GM19467 (cell line): Measurements from ENCODE around the gene ARHGAP32.
A peak's percentile ranks its signal among the peaks of the same experiment; 100 is the strongest.

Experiments used
- ATAC-seq: cut with Tn5 transposase; IDR thresholded peaks from one replicate; pipeline ENCODE4 v1.9.1; 2021; ENCODE audit warnings: mild to moderate bottlenecking, moderate library complexity; ENCODE audit not compliant: unreplicated experiment

Gene ARHGAP32

DNA sequence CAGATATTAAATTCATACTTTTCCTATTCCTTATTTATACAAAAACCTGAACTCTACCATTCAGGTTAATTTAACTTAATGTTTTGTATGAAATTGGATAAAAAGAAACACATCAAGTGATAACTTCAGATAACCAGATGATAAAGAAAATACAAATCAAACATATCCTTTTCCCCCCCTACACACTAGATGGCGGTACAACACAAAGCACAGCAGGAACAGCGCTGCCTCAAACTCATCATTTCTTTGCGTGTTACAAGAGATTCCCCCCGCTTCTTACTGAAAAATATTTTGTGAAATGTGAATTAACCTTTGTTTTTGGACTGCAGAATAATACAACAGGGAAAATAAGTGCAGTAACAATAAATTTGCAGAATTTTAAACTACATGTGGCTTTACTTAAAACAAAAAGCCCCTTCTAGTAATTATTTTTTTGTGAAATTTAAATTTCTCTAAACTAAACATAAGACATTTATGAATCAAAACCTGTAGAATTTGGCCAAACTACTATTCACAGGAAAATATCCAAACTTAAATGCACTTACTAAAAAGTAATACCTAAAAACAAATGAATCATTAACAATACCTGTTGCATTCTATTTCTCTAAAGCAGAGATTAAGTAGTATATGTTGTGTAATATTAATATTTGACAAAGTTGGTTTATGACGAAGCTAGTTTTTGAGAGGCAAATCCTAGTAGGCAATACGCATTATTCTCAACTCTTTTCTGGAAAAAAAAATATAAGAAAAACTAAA, 74.4 kb downstream of the ARHGAP32 start:
- peak; percentile 75 for ATAC-seq

DNA sequence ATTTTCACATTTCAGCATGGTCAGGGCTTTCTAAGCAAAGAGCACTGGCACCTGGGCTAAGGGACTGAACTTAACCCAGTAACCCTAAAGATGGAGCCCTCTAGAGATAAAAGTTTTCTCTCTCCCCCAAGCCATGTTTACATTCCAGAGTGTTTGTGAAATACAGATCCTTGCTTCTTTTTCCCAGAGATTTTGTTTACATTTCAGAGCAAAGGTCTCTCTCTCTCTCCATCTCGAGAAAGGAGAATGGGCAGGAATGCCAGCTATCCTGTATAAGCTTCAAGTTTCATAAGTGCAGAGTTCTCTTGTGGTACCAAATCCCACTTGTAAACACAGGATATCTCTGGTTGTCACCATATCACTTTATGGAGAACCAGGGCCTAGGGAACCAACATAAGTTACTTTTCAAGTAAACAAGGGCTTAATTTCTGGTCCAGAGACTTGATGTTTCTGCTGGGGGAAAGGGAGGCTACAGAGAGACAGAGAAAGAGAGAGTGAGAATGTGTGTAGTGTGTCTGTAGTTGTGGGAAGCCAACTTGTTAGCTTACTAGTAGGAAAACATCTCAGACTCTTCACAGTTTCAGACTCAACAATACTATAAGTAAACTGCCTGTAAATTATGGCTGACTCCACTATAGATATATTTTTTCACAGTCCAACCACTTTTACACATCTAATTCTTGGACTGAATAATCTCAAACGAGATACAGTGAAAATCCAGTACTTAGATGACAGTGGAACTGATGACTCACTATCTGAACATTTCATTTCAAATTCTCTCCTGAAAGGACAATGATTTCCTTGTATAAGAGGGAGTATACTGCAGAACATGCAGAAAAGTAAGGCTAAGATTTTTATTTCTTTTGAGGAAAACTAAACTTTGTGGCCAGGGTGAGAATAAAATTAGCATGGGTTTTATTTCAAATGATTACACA, 76.2 kb downstream of the ARHGAP32 start:
- no peak for ATAC-seq

DNA sequence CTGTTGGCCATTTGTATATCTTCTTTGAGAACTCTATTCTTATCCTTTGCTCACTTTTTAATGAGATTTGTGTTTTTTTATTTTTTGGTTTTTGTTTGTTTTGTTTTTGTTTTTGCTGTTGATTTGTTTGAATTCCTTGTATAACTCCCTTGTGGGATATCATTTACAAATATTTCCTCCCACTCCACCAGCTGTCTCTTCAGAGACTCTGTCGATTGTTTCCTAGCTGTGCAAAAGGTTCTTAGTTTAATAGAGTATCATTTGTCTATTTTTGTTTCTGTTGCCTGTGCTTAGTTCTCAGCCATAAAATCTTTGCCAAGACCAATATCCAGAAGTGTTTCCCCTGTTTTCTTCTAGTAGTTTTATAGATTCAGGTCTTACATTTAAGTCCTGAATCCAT, 82.4 kb downstream of the ARHGAP32 start:
- ATAC-seq = no peak

DNA sequence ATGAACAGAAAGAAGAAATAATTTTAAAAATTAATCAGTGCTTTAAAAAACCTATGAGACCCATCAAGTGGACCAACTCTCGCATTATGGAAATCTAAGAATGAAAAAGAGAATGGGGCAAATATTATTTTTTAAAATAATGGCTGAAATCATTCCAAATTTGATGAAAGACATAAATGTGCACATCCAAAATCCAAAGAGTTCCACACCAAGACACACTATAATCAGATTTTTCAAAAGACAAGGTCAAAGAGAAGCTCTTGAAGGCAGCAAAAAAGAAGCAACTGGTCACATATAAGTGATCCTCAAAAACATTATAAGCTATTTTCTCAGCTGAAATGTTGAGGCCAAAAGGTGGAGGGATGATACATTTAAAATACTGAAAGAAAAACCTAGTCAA, 85.3 kb downstream of the ARHGAP32 start:
- ATAC-seq = no peak

DNA sequence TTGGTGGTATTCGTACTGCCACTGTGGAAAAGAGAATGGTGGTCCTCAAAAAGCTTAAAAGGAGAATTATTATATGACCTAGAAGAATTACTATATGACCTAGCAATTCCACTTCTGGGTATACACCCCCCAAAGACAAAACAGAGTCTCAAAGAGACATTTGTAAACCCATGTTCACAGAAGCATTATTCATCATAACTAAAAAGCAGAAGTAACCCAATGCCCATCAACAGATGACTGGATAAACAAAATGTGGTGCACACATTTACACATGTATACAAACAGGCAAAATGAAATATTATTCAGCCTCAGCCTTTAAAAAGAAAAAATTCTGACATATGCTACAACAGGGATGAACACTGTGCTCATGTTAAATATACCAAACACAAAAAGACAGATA, 89.4 kb downstream of the ARHGAP32 start:
- no peak for ATAC-seq

DNA sequence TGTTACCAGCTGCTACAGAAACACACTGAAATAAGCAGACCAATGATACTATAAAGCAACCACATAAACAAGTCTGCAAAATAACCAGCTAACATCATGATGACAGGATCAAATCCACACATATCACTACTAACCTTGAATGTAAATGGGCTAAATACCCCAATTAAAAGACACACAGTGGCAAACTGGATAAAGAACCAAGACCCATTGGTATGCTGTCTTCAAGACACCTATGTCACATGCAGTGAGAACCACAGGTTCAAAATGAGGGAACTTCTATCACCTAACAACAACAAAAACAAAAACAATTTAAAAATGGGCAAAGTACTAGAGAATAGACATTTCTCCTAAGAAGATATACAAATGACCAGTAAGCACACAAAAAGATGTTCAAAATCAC, 89.9 kb downstream of the ARHGAP32 start:
- no peak for ATAC-seq

DNA sequence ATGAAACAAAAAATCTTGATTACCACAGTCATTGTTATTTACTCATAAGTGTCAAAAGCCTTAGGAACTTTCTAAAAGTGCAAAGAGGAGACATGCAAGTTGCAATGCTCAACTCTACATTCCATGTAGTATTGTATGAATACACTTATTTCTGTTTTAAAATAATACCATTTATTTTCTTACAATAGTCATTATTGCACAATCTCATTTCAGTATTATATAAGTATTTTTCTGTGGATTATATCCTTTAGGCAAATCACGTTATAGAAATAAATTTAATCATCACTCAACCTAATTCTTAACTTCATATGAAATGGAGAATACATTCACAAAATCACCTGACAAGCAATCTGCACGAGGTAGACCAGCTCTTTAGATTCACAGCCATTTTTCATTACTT, 98.8 kb downstream of the ARHGAP32 start:
- no peak for ATAC-seq

DNA sequence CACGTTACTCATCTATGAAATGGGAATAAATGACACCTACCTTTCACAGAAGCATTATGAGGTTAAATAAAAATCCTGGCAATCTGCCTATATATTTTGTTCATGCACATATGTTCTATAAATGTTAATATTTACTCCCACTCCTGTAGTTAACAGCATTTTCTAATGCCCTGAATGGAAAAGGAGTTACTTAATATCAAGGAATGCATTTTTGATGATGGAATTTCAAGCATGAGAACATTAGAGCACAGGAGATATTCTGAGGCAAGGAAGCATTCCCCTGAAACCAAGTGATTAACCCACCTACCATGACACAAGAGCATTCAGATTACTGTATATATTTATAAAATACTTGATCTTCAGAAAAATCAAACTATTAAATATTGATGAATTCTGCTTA, 102.1 kb downstream of the ARHGAP32 start:
- ATAC-seq = no peak

DNA sequence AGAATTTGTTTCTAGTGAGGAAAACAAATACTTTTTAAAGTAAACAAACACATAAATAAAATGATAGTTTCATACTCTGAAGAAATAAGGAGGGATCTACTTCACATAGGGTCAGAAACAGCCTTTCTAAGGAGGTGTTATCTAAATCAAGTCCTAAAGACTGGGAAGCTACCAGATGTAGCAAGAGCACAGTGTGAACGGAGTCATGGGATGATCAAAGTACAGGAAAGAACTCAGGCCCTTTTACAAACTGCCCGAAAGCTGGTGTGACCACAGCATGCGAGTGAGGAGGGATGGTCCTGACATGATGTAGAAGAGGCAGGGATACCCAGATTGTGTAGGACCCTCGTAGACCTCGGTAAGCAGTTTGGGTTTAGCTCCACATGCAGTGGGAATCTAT, 102.8 kb downstream of the ARHGAP32 start:
- ATAC-seq = no peak

DNA sequence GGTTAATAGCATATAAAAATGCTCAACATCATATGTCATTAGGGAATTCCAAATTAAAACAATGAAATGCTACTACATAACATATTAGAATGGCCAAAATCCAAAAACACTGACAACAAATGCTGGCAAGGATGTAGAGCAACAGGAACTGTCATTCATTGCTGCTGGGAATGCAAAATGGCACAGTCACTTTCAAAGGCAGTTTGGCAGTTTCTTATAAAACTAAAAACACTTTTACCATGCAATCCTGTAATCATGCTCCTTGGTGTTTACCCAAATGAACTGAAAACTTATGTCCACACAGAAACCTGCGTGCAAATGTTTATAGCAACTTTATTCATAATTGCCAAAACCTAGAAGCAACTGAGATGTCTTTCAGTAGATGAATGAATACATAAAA, 105.1 kb downstream of the ARHGAP32 start:
- no peak for ATAC-seq

DNA sequence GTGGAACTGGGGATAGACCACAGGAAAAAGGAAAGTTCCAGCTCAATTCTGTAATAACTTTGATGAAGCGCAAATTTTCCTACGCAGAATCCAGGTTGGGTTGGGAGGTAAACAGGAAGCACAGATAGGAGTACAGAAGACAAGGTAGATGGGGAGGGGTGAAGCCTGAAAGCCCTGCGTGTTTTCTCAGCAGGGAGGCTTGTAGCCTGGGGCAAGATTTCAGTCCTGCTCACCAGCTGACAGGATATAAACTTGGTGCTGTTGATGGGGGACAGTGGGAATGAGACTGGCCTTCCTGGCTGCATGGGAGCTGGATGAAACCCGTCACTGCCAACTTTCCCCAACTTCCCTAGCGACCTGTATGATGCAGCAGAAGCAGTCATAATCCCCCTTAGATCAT, 114.9 kb downstream of the ARHGAP32 start:
- no peak for ATAC-seq

DNA sequence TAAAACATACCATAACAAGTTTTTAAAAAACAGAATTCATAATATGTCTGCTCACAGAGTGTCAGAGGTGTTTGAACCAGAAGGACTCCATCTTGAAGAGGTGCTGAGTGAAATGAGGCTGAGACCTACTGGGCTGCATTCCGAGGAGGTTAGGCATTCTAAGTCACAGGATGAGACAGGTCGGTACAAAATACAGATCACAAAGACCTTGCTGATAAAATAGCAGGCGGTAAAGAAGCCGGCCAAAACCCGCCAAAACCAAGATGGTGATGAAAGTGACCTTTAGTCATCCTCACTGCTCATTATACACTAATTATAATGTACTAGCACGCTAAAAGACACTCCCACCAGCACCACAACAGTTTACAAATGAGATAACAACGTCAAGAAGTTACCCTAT, 116.4 kb downstream of the ARHGAP32 start:
- no peak for ATAC-seq

DNA sequence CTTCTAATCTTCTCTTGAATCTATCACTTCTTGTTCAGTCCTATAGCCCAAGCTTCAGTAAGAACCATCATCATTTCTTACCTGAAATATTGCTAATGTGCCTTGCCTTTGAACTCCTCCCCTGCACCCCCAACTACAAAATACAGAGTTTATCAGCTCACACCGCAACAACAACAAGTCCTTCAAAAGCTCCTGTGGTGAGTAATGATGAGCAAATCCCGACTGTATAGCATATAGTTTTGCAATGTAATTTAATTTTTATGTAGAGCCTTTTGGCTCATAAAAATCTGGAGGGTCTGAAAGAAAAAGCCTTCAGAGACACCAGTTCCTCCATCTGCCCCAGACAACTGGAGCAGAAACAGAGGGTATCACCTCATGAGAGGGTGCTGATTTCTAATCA, 124.7 kb downstream of the ARHGAP32 start:
- no peak for ATAC-seq

DNA sequence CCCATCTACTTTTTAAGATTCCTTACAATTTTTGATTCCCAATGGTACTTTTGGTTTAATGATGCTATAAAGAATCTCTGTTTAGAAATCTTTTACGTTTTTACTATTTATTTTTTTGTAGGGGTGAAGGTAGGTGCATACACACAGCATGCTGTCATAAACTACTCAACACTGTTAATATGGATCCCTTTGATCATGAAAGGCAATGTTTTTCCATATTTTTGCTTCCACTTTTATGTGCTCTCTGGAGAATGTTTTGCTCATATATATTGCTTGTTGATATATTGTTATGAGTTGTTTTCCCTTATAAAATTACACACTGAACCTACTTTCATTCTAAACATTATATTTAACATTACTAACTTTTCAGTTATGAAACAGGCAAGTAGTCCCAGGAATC, 125.9 kb downstream of the ARHGAP32 start:
- no peak for ATAC-seq

DNA sequence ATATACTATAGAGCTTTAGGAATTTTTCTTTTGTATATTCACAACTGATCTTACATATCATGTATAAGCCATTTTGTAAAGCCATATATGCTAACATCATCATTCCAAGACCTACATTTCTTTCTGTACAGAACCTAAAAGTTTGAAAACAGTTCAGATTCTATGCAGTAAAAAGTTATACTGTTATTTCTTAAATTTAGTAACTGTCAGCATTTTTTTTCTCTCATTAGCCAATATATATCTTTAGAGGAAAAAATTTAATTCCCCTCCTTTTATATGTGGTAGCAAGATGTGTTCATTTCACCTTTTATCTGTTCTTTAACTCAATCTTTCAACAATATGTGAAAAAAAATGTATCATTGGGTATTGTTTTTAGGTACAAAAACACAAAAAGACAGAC, 129.0 kb downstream of the ARHGAP32 start:
- no peak for ATAC-seq

DNA sequence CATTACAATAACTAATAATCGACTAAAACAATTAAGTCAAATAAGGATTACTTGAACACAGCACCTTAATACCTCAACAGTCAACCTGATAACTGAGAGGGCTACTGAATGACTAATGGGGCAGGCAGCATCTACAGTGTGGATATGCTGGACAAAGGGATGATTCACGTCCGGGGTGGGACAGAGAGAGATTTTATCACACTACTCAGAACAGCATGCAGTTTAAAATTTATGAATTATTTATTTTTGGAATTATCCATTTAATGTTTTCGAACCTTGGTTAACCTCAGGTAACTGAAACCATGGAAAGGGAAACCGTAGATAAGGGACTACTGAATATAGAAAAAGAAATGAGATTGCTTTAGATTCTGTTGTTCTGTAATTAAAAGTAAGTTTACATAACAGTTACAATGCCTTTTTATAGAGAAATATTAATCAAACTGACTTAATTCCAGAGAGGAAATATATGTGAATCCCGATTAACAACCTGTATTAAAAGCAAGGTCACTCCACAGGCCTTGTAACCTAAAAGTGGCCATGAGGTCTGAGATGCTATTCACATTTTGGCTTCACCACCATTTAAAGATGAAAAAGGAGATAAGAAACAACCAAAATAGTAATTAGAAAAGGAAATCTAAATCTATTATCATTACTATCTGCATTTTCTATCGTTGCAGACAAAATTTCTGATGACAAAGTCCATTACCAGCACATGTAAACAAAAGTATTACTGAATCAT, 130.5 kb downstream of the ARHGAP32 start:
- no peak for ATAC-seq

DNA sequence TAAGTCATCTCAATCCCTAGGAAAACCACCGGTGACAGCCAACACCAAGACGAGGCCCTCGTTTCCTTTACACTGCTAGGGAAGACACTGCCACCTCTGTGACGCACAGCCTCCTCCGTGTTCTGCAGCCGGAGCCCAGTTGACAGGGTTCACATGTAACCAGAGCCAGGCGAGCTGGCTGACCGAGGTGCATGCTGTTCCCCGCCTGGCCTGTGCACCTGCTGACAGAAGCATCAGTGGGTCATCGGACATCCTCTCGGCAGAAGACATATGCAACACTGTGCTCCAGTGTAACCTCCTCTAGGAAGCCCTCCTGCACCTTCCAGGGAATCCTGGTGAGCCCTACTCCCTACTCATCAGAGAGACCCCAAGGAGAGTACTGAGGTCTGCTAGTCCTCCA, 135.2 kb downstream of the ARHGAP32 start:
- ATAC-seq = no peak

DNA sequence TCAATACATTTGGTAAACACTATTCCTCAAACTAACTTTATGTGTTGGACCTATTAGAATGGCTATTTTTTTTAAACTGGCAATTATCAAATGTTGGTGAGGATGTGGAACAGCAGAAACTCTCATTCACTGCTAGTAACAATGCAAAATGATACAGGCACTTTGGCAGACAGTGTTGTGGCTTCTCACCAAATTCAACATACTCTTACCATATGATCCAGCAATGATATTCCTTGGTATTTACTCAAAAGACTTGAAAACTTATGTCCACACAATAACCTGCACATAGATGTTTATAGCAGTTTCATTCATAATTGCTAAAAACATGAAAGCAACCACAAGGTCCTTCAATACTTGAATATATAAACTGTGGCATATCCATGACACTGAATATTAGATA, 136.9 kb downstream of the ARHGAP32 start:
- no peak for ATAC-seq

DNA sequence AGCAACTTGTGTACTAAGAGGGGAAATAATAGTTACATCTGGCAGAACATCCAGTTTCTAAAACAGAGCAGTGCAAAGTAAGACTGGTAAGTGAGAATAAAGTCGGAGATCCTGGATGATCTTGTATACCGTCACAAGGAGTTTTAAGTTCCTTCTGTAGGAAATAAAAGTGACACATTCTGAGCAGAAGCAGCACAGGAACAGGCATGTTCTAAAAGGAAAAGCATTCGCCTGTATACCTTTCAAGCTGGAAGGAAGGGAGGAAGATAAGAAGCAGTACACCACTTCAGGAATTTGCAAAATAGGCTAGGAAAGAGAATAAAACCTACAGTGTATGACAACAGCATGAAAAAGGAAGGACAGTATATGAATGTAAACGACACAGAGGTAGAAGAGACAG, 143.2 kb downstream of the ARHGAP32 start:
- ATAC-seq = no peak

DNA sequence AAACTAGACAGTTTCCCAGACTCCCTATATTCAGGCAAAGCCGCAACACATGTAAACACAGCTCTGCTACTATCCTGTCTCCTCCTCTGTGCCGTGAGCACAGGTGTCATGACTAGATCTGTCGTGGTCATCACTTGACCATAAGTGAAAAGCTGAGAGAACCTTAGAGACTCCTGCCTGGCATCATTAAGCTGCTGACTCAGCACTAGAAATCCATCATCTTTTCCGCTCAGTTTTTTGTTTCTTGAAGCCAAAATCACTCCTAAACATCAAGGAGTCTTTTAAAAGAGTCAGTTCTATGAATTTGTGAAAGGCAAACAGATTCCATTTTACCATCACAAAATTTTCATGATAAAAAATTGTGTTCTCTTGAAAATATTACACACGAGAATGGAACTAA, 147.0 kb downstream of the ARHGAP32 start:
- ATAC-seq = no peak

DNA sequence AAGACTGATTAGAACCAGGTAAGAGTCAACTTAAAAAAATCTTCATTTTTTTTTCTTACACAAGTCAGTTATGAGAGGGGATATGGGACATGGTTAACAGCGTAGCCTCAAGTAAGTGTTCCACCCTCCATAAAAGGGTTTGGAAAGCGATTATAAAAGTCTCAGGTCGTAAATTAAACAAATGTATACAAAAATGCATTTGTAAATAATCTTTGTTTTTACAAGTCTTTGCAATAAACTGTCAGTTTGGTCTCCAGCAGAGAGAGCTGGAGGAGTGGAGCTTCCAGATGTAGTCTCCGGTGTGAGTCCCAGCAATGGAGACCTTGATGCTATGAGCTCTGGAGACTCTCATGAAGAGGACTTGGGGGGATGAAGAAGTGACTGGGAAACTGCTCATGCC, 149.6 kb downstream of the ARHGAP32 start:
- no peak for ATAC-seq

DNA sequence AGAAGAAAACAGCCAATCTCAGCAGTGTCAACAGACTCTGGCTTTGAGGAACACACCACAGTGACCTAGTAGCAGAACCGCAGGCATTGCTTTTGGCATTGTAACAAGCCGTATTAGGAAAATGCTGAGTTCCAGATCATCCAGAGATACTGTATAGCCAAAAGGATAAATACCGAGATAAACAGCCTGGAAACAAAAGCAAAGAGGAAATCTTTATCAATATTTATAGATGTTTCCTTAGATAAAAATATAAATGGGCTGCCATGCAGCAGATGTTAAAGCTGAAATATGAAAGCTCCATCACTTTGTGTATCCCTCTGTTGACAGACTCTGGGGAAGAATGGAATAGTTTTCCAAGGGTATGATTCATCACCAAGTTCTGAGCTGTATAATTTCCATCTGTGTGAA, 150.5 kb downstream of the ARHGAP32 start:
- no peak for ATAC-seq
